Neuronal stem cell (in vitro differentiated cells): Measurements from ENCODE around the gene WNT9A.
A peak's percentile ranks its signal among the peaks of the same experiment; 100 is the strongest.

Experiments used
- DNase-seq: peaks from one replicate; pipeline ENCODE4 v3.0.0-alpha.2; 2013; ENCODE audit warnings: low spot score
- H2AFZ ChIP-seq: one replicate; pipeline ENCODE4 v1.6.1; 2013; ENCODE audit warnings: mild to moderate bottlenecking, low read length, inconsistent platforms
- H2AK5ac ChIP-seq: 2 replicates; pipeline ENCODE4 v1.6.1; 2013; ENCODE audit warnings: low read depth, mild to moderate bottlenecking, inconsistent platforms, low read length, moderate library complexity, mixed read lengths
- H2BK120ac ChIP-seq: 2 replicates; pipeline ENCODE4 v1.6.1; 2013; ENCODE audit warnings: low read depth, mild to moderate bottlenecking, inconsistent platforms, low read length, moderate library complexity, mixed read lengths
- H2BK12ac ChIP-seq: one replicate; pipeline ENCODE4 v1.6.1; 2013; ENCODE audit warnings: low read length, inconsistent platforms
- H2BK15ac ChIP-seq: 2 replicates; pipeline ENCODE4 v1.6.1; 2013; ENCODE audit warnings: mild to moderate bottlenecking, low read length, inconsistent platforms, mixed read lengths
- H2BK5ac ChIP-seq: one replicate; pipeline ENCODE4 v1.6.1; 2013; ENCODE audit warnings: inconsistent platforms, mild to moderate bottlenecking, low read length, moderate library complexity
- H3K14ac ChIP-seq: one replicate; pipeline ENCODE4 v1.6.1; 2013; ENCODE audit warnings: low read length, inconsistent platforms
- H3K18ac ChIP-seq: 2 replicates; pipeline ENCODE4 v1.6.1; 2013; ENCODE audit warnings: low read length, inconsistent platforms
- H3K23ac ChIP-seq: 2 replicates; pipeline ENCODE4 v1.6.1; 2013; ENCODE audit warnings: low read depth, mild to moderate bottlenecking, mixed read lengths, low read length, inconsistent platforms; ENCODE audit not compliant: poor library complexity
- H3K27ac ChIP-seq: replicated peaks from 3 replicates; pipeline ENCODE4 v1.5.1; 2013; ENCODE audit warnings: low read length, inconsistent platforms
- H3K27me3 ChIP-seq, 3 experiments: 2 replicates each; pipeline ENCODE4 v1.6.1; 2013; ENCODE audit warnings: low read length in 3 of 3, mild to moderate bottlenecking in 2 of 3, inconsistent platforms in 1 of 3, low read depth in 1 of 3, mixed read lengths in 1 of 3, moderate library complexity in 1 of 3; ENCODE audit not compliant: control insufficient read depth in 3 of 3, insufficient read depth in 3 of 3
- H3K36me3 ChIP-seq, 2 donors: replicated peaks in 1 of 2; 2 replicates each; pipeline ENCODE4 v1.6.1; 2013; ENCODE audit warnings: low read length in 2 of 2; ENCODE audit not compliant: control insufficient read depth in 2 of 2, insufficient read depth in 2 of 2
- H3K4ac ChIP-seq: 2 replicates; pipeline ENCODE4 v1.6.1; 2013; ENCODE audit warnings: inconsistent platforms, mild to moderate bottlenecking, low read length, moderate library complexity
- H3K4me1 ChIP-seq, 2 donors: 1 replicate in 1 of 2; 2 replicates in 1 of 2; pipeline ENCODE4 v1.6.1; 2013; ENCODE audit warnings: low read length in 2 of 2, low read depth in 1 of 2; ENCODE audit not compliant: control insufficient read depth in 2 of 2, insufficient read depth in 1 of 2
- H3K4me2 ChIP-seq: one replicate; pipeline ENCODE4 v1.6.1; 2013; ENCODE audit warnings: mild to moderate bottlenecking, low read length, inconsistent platforms; ENCODE audit not compliant: insufficient read depth, poor library complexity, severe bottlenecking
- H3K4me3 ChIP-seq, 2 donors: 2 replicates each; pipeline ENCODE4 v1.5.1; 2013; ENCODE audit warnings: low read length in 2 of 2, mild to moderate bottlenecking in 2 of 2, inconsistent platforms in 1 of 2, moderate library complexity in 1 of 2
- H3K79me1 ChIP-seq: one replicate; pipeline ENCODE4 v1.6.1; 2013; ENCODE audit warnings: low read depth, mild to moderate bottlenecking, inconsistent platforms, low read length, moderate library complexity
- H3K9ac ChIP-seq: one replicate; pipeline ENCODE4 v1.6.1; 2013; ENCODE audit warnings: mild to moderate bottlenecking, low read depth, low read length, inconsistent platforms; ENCODE audit not compliant: poor library complexity
- H3K9me3 ChIP-seq, 2 donors: replicated peaks in 1 of 2; 2 replicates each; pipeline versions ENCODE3 to v1.6.1; 2013; ENCODE audit warnings: low read length in 2 of 2, mild to moderate bottlenecking in 2 of 2, inconsistent platforms in 1 of 2, low read depth in 1 of 2, mixed read lengths in 1 of 2, moderate library complexity in 1 of 2; ENCODE audit not compliant: control insufficient read depth in 2 of 2, insufficient read depth in 1 of 2
- H4K8ac ChIP-seq: one replicate; pipeline ENCODE4 v1.6.1; 2013; ENCODE audit warnings: low read depth, mild to moderate bottlenecking, inconsistent platforms, low read length, moderate library complexity
- H4K91ac ChIP-seq: one replicate; pipeline ENCODE4 v1.6.1; 2013; ENCODE audit warnings: low read length, low read depth, mild to moderate bottlenecking, inconsistent platforms; ENCODE audit not compliant: poor library complexity
- WGBS, 2 donors: extraction: QIAGEN DNeasy Blood & Tissue Kit; methylation state at CpG; one replicate each; pipeline ENCODE4 v1.1.7; 2013; ENCODE audit warnings: missing lambda C conversion rate in 2 of 2, mixed read lengths in 1 of 2; ENCODE audit not compliant: insufficient read length in 2 of 2, insufficient replicate concordance in 1 of 2; ENCODE audit errors: extremely low coverage in 2 of 2; 5-methylcytosine and 5-hydroxymethylcytosine counted together

The WNT9A gene

DNA sequence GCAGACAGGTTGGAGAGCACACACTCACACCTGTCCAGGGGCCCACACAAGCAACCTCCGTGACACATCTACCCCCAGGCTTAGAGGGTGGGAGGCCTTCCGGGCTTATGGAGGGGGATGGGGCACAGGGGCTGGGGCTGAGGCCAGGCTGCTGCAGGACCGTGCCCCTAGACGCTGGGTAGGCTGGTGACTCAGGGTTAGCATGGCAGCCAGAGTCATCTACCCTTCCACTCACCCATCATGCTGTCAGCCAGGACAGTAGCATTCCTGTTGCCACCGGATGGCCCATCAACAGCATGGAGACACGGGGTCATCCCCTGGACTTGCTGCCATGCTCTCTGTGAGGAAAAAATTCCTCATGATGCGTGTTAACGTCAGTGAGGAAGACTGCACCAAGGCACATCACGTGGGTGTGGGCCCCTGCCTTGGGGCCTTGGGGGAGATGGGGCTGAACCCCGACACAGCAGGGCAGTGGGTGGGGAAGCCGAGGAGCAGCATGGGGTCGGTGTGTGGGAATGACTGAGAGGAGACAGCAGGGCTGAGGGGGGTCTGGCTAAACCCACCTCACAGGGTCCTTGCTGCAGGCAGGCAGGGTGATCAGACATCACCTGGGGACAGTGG is 52.8 kb downstream of the WNT9A start:
- no peak for DNase-seq
- no peak overlapping the region for H2BK120ac ChIP-seq
- H2BK15ac ChIP-seq, result peak overlapping the region; percentile 47
- H3K4me2 ChIP-seq, result no peak overlapping the region
- H3K9ac ChIP-seq, result peak overlapping the region; percentile 63
- no peaks in the 10 kb centered on the region for H3K79me1 ChIP-seq
- no CpG with 5 or more reads among the region's 12 CpGs for WGBS, 2 donors
- H2AFZ ChIP-seq, result no peak overlapping the region
- H3K18ac ChIP-seq, result peak overlapping the region; percentile 89
- no peak overlapping the region for H3K14ac ChIP-seq
- no peaks in the 10 kb centered on the region for H3K9me3 ChIP-seq
- peak overlapping the region; percentile 48 for H2BK5ac ChIP-seq
- H3K23ac ChIP-seq, result no peak overlapping the region
- H4K91ac ChIP-seq, result peak overlapping the region; percentile 97
- no peak overlapping the region for H4K8ac ChIP-seq
- peak overlapping the region; percentile 87 for H2BK12ac ChIP-seq
- peak overlapping the region; percentile 72 for H2AK5ac ChIP-seq
- peak overlapping the region; percentile 58 for H3K4ac ChIP-seq
- H3K27me3 ChIP-seq, result no peaks in the 10 kb centered on the region
- peaks cover 0 to 19% of the 10 kb centered on the region in 2 donors for H3K4me1 ChIP-seq
- H3K36me3 ChIP-seq, result no peaks in the 10 kb centered on the region
- H3K27ac ChIP-seq, result no peak overlapping the region
- H3K4me3 ChIP-seq, result no peak overlapping the region

DNA sequence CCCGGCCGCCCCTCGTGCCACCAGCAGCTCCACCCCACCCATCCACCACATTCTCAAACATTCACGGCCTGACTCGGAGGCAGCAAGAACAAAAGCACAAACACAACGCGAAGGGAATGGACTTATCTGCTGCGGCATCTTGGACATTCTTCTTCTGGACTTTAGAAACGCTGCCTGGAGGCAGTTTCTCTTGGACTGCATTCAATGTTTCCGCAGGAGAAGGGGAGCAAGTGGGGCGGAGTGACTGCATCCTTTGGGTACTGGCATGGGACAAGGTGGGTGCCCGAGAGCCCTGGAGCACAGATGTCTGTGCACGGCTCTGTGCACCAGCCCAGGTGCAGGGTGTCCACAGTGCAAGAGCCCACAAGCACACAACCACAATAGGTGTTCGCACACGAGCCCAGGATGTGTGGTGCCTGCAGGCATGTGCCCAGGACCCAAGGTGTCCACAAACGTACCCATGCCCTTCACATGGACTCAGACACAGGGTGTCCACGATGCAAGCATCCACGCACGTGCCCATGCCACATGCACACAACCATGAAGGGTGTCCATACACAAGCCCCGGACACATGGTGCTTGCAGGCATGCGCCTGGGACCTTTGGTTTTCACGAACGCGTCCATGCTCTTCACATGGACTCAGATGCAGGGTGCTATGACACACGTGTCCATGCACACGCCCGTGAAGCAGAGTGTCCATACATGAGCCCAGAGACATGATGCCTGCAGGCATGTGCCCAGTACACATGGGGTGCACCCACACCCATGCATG is 53.6 kb downstream of the WNT9A start:
- Histone ChIP-seq H3K9ac (peak overlapping the region; percentile 74), H3K4me2 (no peak overlapping the region), H3K4me1 (peaks cover 0 to 24% of the 10 kb centered on the region in 2 donors), H2BK12ac (peak overlapping the region; percentile 87), H2BK15ac (peak overlapping the region; percentile 74), H2AFZ (no peak overlapping the region), H2BK120ac (no peak overlapping the region), H4K91ac (peak overlapping the region; percentile 97), H3K9me3 (no peaks in the 10 kb centered on the region), H4K8ac (no peak overlapping the region), H3K18ac (peak overlapping the region; percentile 32), H3K79me1 (no peaks in the 10 kb centered on the region), H3K36me3 (no peaks in the 10 kb centered on the region), H3K27ac (no peak overlapping the region), H2BK5ac (peak overlapping the region; percentile 48), H3K4ac (no peak overlapping the region), H3K27me3 (no peaks in the 10 kb centered on the region), H3K14ac (no peak overlapping the region), H3K23ac (no peak overlapping the region), H2AK5ac (peak overlapping the region; percentile 72), H3K4me3 (no peak overlapping the region)
- no CpG with 5 or more reads among the region's 27 CpGs for WGBS, 2 donors
- no peak for DNase-seq

DNA sequence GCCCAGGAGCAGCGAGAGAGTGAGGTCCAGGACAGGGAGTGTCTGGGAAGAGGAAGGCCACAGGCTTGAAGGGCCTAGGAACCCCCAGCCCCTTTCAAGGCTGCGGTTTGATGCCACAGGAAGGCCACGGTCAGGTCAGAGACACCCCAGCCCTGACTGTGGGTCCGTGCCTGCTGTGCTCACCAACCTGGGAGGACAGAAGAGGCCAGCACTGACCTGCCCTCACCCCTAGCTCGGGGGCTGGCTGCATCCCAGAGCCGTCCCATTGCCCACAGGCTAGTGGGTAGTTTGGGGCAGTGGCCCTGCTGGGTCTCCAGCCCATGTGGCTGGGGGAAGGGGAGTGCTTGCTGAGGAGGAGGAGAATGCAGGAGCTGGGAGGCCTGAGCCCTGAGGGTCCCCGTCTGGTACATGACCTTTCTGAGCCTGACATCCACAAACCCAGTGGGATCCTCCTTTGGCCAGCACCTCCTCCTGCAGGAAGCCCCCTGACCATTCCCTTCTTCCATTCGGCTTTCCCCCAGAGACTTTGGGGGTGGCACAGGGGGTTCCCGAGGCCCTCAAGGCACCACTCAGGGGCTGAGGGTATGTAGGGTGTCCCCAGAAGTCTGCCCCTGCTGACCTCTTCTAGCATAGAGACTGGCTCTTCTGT is 54.3 kb downstream of the WNT9A start:
- Histone ChIP-seq H4K91ac (no peak overlapping the region), H3K27ac (no peak overlapping the region), H2BK5ac (peak overlapping the region; percentile 47), H3K14ac (no peak overlapping the region), H3K4me2 (no peak overlapping the region), H3K79me1 (no peaks in the 10 kb centered on the region), H2BK15ac (peak overlapping the region; percentile 74), H2AK5ac (peak overlapping the region; percentile 97), H3K4ac (no peak overlapping the region), H2AFZ (no peak overlapping the region), H3K9me3 (no peaks in the 10 kb centered on the region), H3K23ac (peak overlapping the region; percentile 11), H4K8ac (no peak overlapping the region), H3K4me1 (peaks cover 0 to 24% of the 10 kb centered on the region in 2 donors), H3K9ac (no peak overlapping the region), H3K4me3 (no peak overlapping the region), H3K18ac (peak overlapping the region; percentile 89), H2BK12ac (no peak overlapping the region), H3K27me3 (no peaks in the 10 kb centered on the region), H3K36me3 (no peaks in the 10 kb centered on the region), H2BK120ac (peak overlapping the region; percentile 24)
- DNase-seq, result no peak
- no CpG with 5 or more reads among the region's 9 CpGs for WGBS, 2 donors
